DOHH2 (cell line): ENCODE data around the gene MARS1.
A peak's percentile ranks its signal among the peaks of the same experiment; 100 is the strongest.

Experiments
- H3F3A ChIP-seq: fragments of 200-600 bp; sonication (generic), shearing (Covaris generic); 2 replicates; pipeline ENCODE4 v1.6.0; 2016; ENCODE audit warnings: antibody characterized with exemption, mild to moderate bottlenecking; ENCODE audit not compliant: control insufficient read depth, insufficient read depth
- H3K27ac ChIP-seq: fragments of 200-600 bp; sonication (generic); 2 replicates; pipeline ENCODE4 v1.5.1; 2014; ENCODE audit warnings: low read depth, mild to moderate bottlenecking, low read length, moderate library complexity
- H3K27me3 ChIP-seq: fragments of 200-600 bp; sonication (generic); 2 replicates; pipeline ENCODE4 v1.6.1; 2014; ENCODE audit warnings: mild to moderate bottlenecking, low read length, mixed read lengths; ENCODE audit not compliant: control insufficient read depth
- H3K36me3 ChIP-seq: fragments of 200-600 bp; sonication (generic); 2 replicates; pipeline ENCODE4 v1.6.1; 2014; ENCODE audit warnings: mild to moderate bottlenecking, low read length, moderate library complexity, mixed read lengths; ENCODE audit not compliant: control insufficient read depth
- H3K4me1 ChIP-seq: fragments of 200-600 bp; sonication (generic); 2 replicates; pipeline ENCODE4 v1.6.1; 2014; ENCODE audit warnings: mild to moderate bottlenecking, low read length, mixed read lengths; ENCODE audit not compliant: control insufficient read depth
- H3K4me2 ChIP-seq: fragments of 200-600 bp; sonication (generic); 2 replicates; pipeline ENCODE4 v1.6.0; 2014; ENCODE audit warnings: mild to moderate bottlenecking, low read length, moderate library complexity
- H3K4me3 ChIP-seq: fragments of 200-600 bp; sonication (generic); 2 replicates; pipeline ENCODE4 v1.5.1; 2014; ENCODE audit warnings: mild to moderate bottlenecking, low read length, mixed read lengths
- H3K79me2 ChIP-seq: fragments of 200-600 bp; sonication (generic); 2 replicates; pipeline ENCODE4 v1.6.1; 2014; ENCODE audit warnings: mild to moderate bottlenecking, low read length, mixed read lengths; ENCODE audit not compliant: control insufficient read depth
- H3K9me2 ChIP-seq: fragments of 200-600 bp; sonication (generic); replicated peaks from 2 replicates; pipeline ENCODE4 v1.6.1; 2014; ENCODE audit warnings: mild to moderate bottlenecking, low read length, mixed read lengths; ENCODE audit not compliant: control insufficient read depth
- H3K9me3 ChIP-seq: fragments of 200-600 bp; sonication (generic); 2 replicates; pipeline ENCODE4 v1.6.1; 2014; ENCODE audit warnings: antibody characterized with exemption, low read length, mixed read lengths; ENCODE audit not compliant: control insufficient read depth, insufficient read depth
- H4K20me1 ChIP-seq: fragments of 200-600 bp; sonication (generic); 2 replicates; pipeline ENCODE4 v1.6.0; 2014; ENCODE audit warnings: low read depth, mild to moderate bottlenecking, antibody characterized with exemption, low read length, moderate library complexity; ENCODE audit not compliant: control insufficient read depth, insufficient read depth
- CTCF ChIP-seq: fragments of 200-600 bp; sonication (generic); IDR thresholded peaks from one replicate; pipeline ENCODE4 v1.5.1; 2014; ENCODE audit warnings: antibody characterized with exemption, mild to moderate bottlenecking, low read depth, low read length; ENCODE audit not compliant: poor library complexity, severe bottlenecking
- EZH2phosphoT487 ChIP-seq: fragments of 200-600 bp; sonication (generic); IDR thresholded peaks from 2 replicates; pipeline ENCODE4 v1.6.1; 2017; ENCODE audit warnings: borderline replicate concordance, mild to moderate bottlenecking, antibody characterized with exemption, low read length, moderate library complexity, mixed read lengths

The MARS1 gene

DNA sequence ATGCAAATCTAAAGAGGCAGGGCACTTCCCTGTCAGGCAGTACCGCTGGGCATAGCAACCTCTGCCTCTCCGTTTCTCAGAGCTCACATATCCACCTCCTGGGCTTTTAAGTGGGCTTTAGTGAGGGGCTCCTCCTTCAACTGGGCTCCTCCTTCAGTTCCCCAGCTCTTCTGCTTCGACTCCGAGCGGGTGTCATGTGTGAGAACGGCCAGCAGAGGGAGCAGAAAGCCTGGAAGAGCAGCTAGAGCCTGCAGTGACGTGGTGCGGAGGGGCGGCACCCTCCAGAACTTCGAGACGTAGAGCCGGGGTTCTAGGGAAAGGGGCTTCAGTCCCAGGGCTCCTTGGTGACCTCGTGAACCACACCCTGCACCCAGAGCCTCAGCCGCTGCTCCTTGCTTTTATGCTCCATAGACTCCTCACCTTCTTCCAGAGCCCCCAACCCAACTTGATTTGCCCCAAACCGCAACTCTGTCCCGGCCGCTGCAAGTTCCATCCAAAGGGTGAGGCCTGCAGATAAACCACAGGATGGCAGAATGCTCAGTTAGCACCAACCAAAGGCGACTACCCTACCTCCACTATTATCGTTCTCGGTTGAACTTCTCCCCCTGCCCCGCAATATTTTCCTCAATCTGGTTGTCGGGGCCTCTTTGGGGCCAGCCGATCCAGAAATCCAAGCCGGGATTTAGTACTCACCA lies 28.7 kb upstream of the MARS1 start:
- Histone ChIP-seq H3K4me3 (peak overlapping the region; percentile 83), H3K9me2 (no peaks in the 10 kb centered on the region), H3K27ac (peak overlapping the region; percentile 75), H4K20me1 (no peaks in the 10 kb centered on the region), H3K27me3 (peaks cover 5% of the 10 kb centered on the region; the same call in 1 of the 2 replicates), H3K4me1 (peaks cover 53% of the 10 kb centered on the region), H3K36me3 (no peaks in the 10 kb centered on the region), H3K4me2 (peak overlapping the region; percentile 92), H3K79me2 (no peaks in the 10 kb centered on the region), H3F3A (peaks cover 19% of the 10 kb centered on the region; the same call in 1 of the 2 replicates), H3K9me3 (no peaks in the 10 kb centered on the region)
- TF ChIP-seq CTCF (peak; percentile 98), EZH2phosphoT487 (no peak)

DNA sequence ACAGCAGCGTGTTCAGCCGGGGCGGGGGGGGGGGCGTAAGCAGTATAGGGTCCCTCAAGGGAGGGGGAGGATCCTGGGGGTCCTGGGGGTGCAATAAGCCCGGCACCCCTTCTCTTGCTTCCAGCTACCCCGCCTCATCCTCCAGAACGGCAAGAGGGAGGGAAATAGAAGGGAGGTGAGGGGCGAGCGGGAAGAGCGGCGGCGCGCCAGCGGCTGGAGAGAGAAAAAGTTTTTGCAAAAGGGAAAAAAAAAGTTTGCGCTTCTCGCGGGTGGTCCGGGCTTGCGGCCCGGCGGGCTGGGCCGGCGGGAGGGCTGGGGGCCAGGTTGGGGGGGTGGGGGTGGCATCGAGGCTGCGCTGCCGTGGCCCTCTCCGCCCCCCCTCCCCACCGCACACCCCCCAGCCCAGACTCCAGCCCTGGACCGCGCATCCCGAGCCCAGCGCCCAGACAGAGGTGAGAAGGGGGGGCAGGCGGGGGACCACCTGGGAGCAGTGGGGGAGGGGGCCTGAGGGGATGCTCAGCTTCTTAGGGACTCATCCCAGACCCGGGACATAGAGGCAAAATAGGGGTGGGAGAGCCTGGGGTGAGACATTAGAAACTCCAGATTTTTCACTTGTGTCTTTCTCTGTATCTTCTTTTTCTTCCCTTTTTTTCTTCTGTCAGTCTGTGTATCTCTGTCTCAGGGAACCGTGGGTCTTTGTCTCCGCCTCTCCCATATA lies 28.0 kb upstream of the MARS1 start, which contains the start of gene GLI1:
TSS of gene GLI1 (plus strand) at position 36 of the 718 bp plus-strand sequence. CDS start 3,907 bp downstream, outside the sequence.
- Histone ChIP-seq H3K4me2 (peak within 1 kb of the TSS; percentile 92), H3F3A (peaks cover 19% of the 10 kb centered on the region; the same call in 1 of the 2 replicates), H4K20me1 (no peaks in the 10 kb centered on the region), H3K79me2 (no peaks in the 10 kb centered on the region), H3K9me2 (no peaks in the 10 kb centered on the region), H3K9me3 (no peaks in the 10 kb centered on the region), H3K4me3 (peak within 1 kb of the TSS; percentile 83), H3K36me3 (no peaks in the 10 kb centered on the region), H3K4me1 (peaks cover 47% of the 10 kb centered on the region), H3K27ac (peak within 1 kb of the TSS; percentile 75), H3K27me3 (peaks cover 5% of the 10 kb centered on the region; the same call in 1 of the 2 replicates)
- TF ChIP-seq CTCF: no peak
- no peak for TF ChIP-seq EZH2phosphoT487

DNA sequence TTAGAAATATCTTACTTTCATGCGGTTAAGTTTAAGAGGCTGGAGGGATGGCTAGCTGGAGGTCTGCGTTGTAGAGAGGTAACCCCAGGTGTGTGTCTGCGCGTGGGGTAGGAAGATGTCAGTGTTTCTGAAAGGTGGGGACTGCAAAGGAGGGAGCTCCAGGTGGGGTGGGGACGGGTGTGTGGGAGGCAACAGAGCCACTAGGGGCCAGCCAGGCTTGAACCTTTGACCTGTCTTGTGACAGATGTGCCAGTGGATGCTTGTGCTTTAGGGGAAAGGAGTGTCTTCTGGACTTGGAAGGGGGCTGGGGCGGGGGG lies 27.4 kb upstream of the MARS1 start:
- H3K9me3 ChIP-seq: no peaks in the 10 kb centered on the region
- no peaks in the 10 kb centered on the region for H3K79me2 ChIP-seq
- 0 out of 2 replicates have a peak overlapping the region, but pooled peaks have one; percentile 4 for H3K27ac ChIP-seq
- no peaks in the 10 kb centered on the region for H3K9me2 ChIP-seq
- peaks cover 19% of the 10 kb centered on the region; the same call in 1 of the 2 replicates for H3F3A ChIP-seq
- H3K36me3 ChIP-seq: no peaks in the 10 kb centered on the region
- peak overlapping the region; percentile 92 for H3K4me2 ChIP-seq
- peaks cover 5% of the 10 kb centered on the region; the same call in 1 of the 2 replicates for H3K27me3 ChIP-seq
- TF ChIP-seq CTCF (no peak), EZH2phosphoT487 (no peak)
- H3K4me1 ChIP-seq: peaks cover 43% of the 10 kb centered on the region
- no peaks in the 10 kb centered on the region for H4K20me1 ChIP-seq
- peak overlapping the region; percentile 83 for H3K4me3 ChIP-seq
